ENCODE results near the gene OR5M8. TPM values are rescaled to one million over a fixed set of nuclear protein-coding genes. Genes with fewer than 3 reads are reported as not detected.

Gene OR5M8
- total RNA-seq, 1 donor: not detected

Other genes starting within 250 kb of the OR5M8 start
- gene OR5T3, start 239.1 kb downstream of the OR5M8 start, total RNA-seq: not detected
- not detected for gene OR5T1, start 217.2 kb downstream of the OR5M8 start, total RNA-seq
- not detected for gene OR8H1, start 199.1 kb downstream of the OR5M8 start, total RNA-seq
- gene OR8K3, start 176.2 kb downstream of the OR5M8 start, total RNA-seq: not detected
- not detected for gene OR8K1, start 145.3 kb downstream of the OR5M8 start, total RNA-seq
- gene OR8J1, start 137.1 kb downstream of the OR5M8 start, total RNA-seq: not detected
- gene OR8U1, start 115.7 kb downstream of the OR5M8 start, total RNA-seq: not detected
- not detected for gene OR5AL1, start 78.7 kb downstream of the OR5M8 start, total RNA-seq
- gene OR5M3, start 18.0 kb downstream of the OR5M8 start, total RNA-seq: not detected
- not detected for gene OR5M11, start 51.9 kb upstream of the OR5M8 start, total RNA-seq
- not detected for gene OR5M10, start 86.4 kb upstream of the OR5M8 start, total RNA-seq
- not detected for gene OR5M1, start 123.5 kb upstream of the OR5M8 start, total RNA-seq
- gene OR5AP2, start 151.1 kb upstream of the OR5M8 start, total RNA-seq: not detected
- not detected for gene OR5AR1, start 172.3 kb upstream of the OR5M8 start, total RNA-seq
- gene OR9G1, start 207.7 kb upstream of the OR5M8 start, total RNA-seq: not detected